HG03103 (cell line): ENCODE measurements around the gene USP53.
"Not testable (repeated sequence)": the region's sequence is repeated elsewhere in the genome, so short reads cannot be mapped to it uniquely, and the experiment has no call there.

Experiments used
- ATAC-seq: cut with Tn5 transposase; IDR thresholded peaks from one replicate; pipeline ENCODE4 v1.9.1; 2021; ENCODE audit warnings: low read depth; ENCODE audit not compliant: unreplicated experiment

Gene USP53

DNA sequence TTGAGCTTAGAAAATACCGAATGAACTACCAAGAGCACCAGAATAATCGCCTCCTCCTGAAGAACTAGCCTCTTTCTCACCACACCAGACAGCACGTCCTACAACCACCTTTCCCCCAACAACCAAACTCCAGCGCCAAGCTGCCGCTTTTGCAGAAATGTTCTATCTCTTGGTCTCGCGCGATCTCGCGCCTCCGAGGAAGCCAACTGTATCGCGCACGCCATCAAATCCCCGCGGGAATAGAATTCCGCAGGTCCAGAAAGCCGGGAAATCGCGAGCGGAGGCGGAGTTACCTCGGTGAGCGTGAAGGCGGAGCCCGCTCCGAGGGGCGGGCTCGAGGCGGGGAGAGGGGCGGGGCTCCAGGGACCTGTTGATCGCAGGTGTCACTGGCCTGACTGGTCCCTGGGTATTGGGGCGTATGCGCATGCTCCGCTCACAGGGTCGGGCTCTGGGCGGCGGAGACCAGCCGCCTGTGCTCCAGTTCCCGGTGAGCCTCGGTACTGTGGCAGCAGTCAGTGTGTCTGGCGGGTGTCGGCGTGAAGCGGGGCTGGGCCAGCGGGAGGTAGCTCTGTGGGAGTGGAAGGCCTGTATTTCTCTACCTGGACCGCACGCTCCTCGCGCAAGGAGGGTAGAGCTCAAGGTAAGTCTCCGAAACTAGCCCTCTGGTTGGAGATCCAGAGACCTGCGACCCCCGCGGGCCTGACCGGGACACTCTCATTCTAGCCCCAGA is at the start of gene USP53:
USP53 (plus strand) TSS at position 480 of the 730 bp plus-strand sequence. CDS start 27,047 bp downstream, outside the sequence.
- peak; percentile 88 for ATAC-seq

DNA sequence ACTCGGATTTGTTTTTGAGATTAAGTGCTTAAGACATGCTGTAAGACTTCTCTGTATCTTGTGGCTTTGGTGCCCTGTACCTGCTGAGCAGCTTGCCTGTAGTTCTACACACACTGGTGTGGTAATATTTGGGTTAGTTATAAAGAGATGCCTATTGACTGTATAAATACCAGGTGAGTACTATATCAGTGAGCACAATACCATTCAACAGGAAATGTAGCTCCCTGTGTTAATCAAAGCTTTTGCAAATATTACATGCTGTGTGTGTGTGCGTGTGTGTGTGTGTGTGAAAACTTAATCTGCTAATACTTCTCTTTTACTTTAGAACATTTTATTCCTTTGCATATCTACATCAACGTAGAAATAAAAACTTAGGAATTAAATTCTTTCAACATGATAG is 46.7 kb upstream of the USP53 start:
- no peak for ATAC-seq

DNA sequence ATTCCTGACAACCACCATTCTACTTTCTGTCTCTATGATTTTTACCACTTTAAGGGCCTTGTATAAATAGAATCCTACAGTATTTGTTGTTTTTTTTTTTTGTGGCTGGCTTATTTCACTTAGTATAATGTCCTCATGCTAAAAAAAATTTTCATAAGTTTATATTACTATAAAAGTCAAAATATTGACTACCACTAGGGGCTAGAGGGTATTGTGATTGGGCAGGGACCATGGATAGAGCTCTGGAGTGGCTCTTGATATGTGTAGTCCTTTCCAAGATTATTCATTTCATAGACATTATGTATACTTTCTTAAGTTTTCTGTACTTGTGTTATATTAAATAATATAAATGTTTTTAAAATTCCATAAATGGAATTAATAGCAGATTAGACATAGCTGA is 42.3 kb upstream of the USP53 start:
- no peak for ATAC-seq

DNA sequence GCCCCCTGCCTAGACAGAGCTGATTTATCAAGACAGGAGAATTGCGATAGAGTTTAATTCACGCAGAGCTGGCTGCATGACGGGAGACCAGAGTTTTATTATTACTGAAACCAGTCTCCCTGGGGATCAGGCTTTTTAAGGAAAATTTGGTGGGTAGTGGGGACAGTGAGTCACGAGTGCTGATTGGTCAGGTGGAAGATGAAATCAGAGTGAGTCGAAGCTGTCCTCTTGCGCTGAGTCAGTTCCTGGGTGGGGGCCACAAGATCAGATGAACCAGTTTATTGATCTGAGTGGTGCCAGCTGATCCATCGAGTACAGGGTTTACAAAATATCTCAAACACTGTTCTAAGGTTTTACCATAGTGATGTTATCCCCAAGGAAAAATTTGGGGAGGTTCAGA is 40.3 kb upstream of the USP53 start:
- ATAC-seq = no peak

DNA sequence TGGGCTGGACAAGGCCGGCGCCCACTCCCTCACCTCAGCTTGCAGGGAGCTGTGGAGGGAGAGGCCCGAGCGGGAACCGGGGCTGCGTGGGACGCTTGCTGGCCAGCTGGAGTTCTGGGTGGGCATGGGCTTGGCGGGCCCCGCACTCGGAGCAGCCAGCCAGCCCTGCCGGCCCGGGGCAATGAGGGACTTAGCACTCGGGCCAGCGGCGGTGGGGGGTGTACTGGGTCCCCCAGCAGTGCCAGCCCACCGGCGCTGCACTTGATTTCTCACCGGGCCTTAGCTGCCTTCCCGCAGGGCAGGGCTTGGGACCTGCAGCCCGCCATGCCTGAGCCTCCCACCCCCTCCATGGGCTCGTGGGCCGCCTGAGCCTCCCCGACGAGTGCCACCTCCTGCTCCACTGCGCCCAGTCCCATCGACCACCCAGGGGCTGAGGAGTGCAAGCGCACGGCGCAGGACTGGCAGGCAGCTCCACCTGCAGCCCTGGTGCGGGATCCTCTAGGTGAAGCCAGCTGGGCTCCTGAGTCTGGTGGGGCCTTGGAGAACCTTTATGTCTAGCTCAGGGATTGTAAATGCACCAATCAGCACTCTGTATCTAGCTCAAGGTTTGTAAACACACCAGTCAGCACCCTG is 38.7 kb upstream of the USP53 start:
- not testable (repeated sequence) for ATAC-seq

DNA sequence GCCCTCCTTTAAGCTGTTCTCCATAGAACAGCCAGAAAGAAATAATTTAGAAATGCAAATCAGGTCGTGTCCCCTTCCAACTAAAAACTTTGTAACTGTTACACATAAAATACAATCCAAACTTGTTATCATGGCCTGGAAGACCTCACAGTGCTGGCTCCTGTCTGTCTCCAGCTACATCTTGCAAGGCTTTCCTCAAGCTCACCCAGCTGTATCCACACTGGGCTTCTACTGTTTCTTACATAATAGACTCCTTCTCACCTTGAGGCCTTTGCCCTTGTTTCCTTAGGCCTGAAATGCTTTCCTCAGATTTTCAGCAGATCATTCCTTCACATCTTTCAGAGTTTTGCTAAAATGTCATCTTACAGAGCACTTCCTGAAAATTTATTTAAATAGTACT is 33.5 kb upstream of the USP53 start:
- ATAC-seq = no peak

DNA sequence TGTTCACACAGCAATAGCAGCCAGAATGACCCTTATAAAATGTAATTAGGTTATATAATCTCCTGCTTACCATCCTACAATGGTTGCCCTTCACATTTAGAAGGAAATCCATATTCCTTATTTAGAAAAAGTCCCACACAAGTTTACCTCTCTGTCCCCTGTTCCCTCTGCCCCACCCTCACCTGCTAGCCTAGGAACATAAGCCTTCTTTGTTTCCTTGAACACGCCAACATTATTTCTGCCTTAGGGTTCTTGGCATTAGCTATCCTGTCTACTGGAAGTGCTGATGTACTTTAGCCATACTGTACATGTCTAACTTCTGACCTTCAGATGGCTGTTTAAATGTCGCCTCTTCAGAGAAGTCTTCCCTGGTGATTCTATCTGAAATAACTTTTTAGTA is 28.4 kb upstream of the USP53 start:
- ATAC-seq = no peak

DNA sequence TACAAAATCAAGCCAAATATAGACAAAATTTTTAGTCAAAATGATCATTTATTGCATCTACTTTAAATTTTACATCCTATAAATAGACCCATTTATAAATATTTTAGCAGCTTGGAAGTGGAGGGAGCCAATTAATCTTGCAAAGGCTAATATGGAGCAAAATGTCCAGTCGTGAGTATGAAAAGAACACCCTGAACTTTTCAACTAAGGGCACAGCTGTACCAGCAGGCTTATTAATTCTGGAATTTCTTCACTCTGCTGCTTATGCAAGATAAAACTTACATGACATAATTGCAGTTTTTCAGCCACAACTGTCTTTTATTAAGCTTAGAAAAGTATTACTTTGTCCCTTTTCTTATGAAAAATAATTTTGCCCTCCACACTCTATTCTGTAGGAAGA is 22.9 kb upstream of the USP53 start:
- ATAC-seq = no peak

DNA sequence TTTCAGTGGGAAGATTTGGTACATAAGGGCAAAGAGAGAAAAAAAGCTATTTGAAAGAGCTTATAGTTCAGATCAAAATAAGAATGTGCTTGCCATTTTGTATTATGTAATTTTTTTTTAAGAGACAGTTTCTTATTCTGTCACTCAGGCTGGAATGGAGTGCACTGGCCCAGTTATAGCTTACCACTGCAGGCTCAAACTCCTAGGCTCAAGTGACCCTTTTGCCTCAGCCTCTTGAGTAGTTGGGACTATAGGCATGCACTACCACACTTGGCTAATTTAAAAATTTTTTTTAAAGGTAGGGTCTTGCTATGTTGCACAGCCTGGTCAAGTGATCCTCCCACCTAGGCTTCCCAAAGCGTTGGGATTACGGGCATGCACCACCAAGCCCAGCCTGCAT is 22.2 kb upstream of the USP53 start:
- ATAC-seq = no peak

DNA sequence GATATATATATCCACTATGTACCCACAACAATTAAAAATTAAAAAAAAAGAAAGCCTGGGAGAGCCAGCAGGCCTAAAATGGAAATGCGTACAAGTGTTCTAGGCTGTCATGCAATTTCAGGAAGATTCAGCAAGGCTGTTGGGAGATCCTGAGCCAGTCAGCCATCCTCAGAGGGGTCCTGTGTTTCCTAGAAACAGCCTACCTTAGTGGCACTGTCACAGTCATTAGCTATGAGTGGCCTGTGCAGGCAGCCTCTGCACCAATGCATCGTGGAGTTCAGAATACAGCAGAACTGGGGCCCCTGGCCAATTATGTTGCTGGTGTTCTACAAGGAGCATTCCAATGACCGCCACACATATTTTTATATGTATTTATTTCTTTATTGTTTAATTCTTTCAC is 21.0 kb upstream of the USP53 start:
- ATAC-seq = no peak

DNA sequence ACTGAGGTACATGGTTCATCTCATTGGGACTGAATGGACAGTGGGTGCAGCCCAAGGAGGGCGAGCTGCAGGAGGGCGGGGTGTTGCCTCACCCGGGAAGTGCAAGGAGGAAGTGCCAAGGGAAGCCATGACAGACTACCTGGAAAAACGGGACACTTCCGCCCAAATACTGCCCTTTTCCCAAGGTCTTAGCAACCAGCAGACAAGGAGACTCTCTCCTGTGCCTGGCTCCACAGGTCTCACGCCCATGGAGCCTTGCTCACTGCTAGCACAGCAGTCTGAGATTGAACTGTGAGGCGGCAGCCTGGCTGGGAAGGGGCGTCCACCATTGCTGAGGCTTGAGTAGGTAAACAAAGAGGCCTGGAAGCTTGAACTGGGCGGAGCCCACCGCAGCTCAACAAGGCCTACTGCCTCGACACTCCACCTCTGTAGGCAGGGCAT is 14.7 kb upstream of the USP53 start:
- ATAC-seq = no peak

DNA sequence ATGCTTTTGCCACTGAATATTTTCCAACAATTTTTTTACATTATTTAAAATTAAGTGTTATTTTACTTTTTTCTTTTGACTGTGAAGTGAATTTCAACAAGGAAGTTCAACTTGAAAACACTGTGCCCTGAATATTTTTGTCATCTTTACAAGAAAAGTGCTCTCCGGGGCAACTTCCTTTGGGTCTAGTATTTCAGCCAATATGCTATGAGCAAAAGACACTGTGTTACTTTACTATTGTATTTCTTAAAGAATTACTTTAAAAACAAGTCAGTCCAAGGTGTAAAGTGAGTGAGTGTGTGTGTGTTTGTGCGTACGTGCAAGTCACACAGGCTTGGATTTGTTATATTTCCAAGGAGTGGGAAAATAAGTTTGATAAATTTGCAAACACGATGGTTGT is 7.6 kb upstream of the USP53 start:
- ATAC-seq = no peak

DNA sequence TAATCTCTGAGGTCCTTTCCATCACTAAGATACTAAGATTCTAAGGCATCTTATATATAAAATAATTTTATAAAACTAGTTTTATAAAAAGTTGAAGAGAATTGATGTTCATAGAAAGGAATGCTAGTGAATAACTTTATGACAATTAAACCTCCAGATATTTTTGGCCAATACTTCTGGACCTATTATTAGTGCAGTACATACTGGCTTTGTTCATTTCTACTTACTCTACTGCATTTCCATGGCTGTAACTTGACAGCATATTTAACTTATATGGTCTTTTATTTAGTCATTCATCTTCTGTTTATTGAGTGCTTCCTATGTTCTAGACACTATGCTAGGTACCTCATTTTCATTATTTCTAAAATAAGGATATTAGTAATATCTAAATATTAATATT is 6.8 kb upstream of the USP53 start:
- no peak for ATAC-seq

DNA sequence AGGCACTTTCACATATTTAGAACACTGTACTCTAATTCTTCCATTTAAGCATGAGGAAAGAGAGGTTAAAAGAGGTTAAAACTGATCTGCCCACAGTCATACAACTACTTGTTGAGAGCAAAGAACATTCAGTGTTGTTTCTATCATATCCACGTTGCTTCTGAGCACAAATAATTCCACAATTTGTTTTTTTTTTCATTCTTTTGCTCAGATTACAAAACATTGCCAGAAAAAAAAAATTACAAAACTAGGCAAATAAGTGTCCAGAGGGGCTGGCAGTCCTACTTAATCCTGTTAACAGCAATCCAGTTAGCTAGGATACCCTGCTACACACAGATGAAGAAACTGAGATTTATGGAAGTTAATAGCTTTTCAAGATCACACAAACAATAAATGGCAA is 6.3 kb upstream of the USP53 start:
- no peak for ATAC-seq

DNA sequence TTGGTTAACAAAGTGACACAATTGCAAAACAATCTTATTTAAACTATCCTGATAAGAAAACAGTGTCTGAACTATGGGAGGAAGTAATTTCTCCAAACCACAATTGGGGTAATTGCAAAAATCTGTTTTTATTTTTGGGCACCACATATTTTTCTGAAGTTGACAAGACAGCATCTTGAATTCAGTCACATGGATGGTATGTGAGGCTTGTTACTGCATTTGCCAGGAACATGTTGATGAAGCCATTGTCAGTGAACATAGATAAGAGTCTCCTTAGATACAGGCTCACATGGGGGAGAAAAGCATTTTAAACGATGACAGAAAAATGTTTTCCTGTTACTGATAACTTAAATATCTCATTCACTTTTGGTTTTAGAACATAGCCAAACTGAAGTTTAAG is 5.5 kb upstream of the USP53 start:
- no peak for ATAC-seq

DNA sequence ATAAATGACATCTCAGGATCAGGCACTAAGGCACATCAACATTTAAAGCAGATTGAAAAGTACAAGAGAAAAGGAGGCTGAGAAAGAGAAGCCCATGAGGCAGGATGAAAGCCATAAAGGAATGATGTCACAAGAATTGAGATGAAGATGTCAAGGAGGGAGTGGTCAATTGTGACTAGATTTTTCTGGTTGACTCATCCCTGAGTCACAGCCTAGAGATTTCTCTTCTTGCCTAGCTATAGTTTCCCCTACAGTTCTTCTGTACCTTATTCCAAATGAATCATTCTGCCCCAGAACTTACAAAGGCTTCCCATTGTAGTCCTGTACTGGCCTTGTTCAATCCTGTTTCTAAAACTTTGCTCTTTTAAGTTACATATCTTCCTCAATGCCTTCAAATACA is 3.4 kb upstream of the USP53 start:
- no peak for ATAC-seq

DNA sequence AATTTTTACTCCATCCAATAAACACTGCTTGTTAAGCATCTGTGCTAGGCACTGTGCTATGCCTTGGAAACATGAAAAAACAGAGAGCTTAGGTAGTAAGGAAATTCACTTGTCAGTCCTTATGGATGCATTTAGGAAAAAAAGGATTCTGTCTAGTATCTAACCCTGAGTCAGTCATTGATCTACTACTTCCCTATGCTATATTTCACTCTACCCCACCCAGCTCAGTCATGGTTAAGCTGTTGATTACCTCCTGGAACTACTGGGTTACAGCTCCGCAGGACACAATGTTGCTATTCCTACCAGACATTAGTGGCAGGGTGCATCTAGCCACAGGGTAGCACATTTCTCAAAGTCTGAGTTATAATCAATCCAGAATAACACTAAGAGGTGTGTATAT is 2.9 kb upstream of the USP53 start:
- ATAC-seq = no peak

DNA sequence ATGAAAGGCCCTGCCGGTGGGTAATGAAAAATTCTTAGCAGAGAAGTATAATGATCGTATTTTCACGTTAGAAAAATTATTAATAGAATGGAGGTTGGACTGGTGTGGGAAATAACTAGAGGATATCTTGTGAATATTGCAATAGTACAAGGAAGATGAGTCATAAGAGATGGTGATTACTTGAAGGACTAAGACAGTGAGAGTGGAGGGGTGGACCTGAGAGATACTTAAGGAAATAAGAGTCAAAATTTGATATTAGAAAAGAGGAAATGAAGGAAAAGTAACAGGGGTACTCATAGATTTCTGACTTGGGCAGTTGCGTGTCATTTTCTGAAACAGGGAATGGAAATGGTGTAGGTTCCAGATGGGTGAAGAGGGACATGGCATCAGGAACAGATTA is 1.7 kb upstream of the USP53 start:
- no peak for ATAC-seq

DNA sequence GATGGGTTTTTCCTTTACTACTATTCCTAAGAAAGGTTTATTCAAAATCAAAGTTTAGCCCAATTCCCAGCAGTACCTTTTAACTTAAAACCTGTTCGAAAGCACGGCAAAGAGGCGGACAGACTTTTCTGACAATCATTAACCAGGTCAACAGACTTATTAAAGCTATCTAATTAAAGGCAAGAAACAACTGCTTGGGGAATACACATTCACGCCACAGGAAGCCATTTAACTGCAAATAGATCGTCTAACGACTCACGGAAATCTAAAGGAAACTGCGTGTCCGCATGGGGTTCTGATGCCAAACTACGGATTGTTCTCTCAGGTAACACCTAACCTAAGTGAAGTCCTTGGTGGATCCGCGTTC is 663 bp upstream of the USP53 start:
- ATAC-seq = peak; percentile 3

DNA sequence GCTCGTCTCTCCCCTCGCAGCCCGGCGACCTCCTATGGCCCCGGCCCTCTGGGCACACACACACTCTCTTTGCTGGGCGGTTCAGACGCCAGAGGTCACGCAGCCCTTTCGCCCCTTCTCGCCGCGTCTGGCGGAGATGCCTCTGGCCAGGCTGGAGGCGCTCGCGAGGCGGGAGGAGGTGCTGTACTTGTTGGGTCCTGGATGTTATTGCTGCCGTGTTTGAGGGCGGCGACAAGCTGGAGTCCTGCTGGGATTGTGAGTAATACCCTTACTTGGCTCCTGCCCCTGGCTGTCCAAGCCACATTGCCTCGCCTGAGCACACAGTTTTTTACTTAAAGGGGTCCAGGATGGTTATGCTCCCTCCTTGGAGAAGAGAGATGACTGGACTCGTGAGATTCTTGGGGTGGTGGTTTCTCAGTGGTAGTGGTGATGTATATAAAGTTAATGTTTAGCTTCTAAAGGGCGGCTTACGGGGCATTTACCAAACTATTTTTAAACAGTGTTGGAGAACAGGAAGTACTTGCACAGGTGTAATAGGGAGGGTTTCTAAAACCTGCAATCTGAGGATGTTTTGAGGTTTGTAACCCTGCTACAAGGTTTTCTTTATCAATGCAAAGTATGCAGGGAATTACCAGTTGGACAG is 572 bp downstream of the USP53 start:
- peak; percentile 47 for ATAC-seq

DNA sequence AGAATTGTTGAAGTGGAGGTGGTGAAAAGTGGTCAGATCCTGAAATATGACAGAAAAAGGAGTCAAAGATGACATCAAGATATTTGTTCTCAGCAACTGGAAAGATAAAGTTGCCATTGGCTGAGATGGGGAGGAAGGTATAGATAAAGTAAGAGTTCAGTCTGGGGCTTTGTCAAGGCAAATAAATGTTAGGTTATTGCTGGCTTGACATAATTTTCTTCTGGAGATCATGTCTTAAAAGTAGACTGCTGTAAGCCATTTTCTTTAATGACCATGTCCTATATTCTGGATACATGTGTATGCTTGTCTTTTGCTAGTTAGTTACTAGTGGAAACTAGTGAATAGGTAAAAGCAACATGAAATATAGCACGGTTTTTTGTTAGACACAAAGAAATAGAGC is 5.6 kb downstream of the USP53 start:
- no peak for ATAC-seq

DNA sequence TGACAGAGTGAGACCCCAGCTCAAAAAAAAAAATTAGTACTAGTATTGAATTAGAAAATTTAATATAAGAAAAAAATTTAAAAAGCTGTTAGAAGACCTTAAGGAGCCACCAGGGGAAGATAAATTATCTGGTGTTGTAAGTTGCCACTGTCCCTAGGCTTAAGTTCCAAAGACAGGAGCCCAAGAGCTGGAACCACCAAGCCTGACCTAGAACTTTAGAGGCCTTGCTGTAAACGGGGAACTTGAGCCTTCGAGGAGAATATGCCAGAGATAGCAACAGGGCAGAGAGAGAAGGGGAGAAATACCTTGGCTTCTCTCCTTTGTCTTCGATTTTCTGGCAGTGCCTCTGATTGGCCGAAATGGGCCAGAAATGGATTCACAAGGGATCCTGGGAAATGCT is 8.9 kb downstream of the USP53 start:
- ATAC-seq = no peak
